Measurements from ENCODE around the gene MLF2.
"Not testable (repeated sequence)": the region's sequence is repeated elsewhere in the genome, so short reads cannot be mapped to it uniquely, and the experiment has no call there.

Gene MLF2

DNA sequence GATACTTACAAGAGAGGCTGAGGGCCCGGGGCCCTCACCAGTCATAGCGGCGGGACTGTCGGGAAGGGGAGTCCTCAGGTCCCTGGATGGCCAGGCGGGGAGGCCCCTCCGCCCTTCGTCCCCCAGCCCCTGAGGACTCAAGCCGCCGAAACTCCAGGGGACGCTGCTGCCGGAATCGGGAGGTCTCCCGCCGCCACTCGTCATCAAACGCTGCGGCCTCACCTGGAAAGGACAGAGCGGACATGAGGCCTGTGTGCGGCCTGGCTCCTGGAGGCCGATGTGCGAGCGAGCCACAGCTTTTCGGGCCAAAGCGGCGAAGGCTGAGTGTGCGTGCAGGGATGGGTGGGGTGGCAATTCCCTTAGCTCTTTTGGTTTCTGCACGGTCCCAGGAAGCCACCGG lies 4.2 kb downstream of the MLF2 start:
- ChIA-PET CTCF (interaction anchor here (10.1 kb wide), 1 partner anchor 20 kb away, joined by 222 read pairs; the partner anchor contains the start of genes LAG3 and PTMS), POLR2A (no interaction called here)
- TF ChIP-seq, protein P1, sequence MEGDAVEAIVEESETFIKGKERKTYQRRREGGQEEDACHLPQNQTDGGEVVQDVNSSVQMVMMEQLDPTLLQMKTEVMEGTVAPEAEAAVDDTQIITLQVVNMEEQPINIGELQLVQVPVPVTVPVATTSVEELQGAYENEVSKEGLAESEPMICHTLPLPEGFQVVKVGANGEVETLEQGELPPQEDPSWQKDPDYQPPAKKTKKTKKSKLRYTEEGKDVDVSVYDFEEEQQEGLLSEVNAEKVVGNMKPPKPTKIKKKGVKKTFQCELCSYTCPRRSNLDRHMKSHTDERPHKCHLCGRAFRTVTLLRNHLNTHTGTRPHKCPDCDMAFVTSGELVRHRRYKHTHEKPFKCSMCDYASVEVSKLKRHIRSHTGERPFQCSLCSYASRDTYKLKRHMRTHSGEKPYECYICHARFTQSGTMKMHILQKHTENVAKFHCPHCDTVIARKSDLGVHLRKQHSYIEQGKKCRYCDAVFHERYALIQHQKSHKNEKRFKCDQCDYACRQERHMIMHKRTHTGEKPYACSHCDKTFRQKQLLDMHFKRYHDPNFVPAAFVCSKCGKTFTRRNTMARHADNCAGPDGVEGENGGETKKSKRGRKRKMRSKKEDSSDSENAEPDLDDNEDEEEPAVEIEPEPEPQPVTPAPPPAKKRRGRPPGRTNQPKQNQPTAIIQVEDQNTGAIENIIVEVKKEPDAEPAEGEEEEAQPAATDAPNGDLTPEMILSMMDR (IDR thresholded peaks at IDR 0.05; ENCODE audit: insufficient read depth, low read length, missing control alignments), result no peak

DNA sequence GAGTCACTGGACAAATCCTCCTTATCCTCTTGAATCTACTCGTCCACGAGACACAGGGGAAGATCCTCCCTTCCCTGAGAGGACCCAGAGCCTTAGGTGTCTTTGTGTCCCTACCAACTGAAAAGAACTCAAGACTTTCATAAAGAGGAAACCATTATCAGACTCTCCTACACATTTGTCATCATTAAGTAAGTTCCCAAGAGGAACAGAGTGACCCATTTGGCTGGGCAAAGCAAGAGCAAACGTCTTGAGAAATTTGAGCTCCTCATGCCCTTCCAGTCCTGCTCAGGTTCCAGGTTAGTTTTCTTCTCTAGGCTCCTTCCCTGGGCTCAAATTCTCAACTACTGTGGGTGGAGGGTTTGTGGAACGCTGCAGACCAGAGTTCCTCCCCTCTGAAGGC lies 5.7 kb downstream of the MLF2 start:
- TF ChIP-seq, protein P1 (IDR thresholded peaks at IDR 0.05; ENCODE audit: insufficient read depth, low read length, missing control alignments), result no peak
- no peak overlapping the region for H3K4me3 ChIP-seq (ENCODE audit: low read depth, low read length)
- DNase-seq (ENCODE audit: low read depth, low spot score), result no peak
- CTCF ChIA-PET, result interaction anchor here (0.8 to 10.1 kb wide), 3 partner anchors 22 to 31 kb away, joined by 3 to 222 read pairs (median 4); partner anchors contain the start of genes LAG3 and PTMS
- POLR2A ChIA-PET, result no interaction called here

More for the DNA sequence above, 4.2 kb downstream of the MLF2 start:
- H3K4me3 ChIP-seq (ENCODE audit: low read depth, low read length), result no peak overlapping the region
- DNase-seq (ENCODE audit: low read depth, low spot score), result no peak

DNA sequence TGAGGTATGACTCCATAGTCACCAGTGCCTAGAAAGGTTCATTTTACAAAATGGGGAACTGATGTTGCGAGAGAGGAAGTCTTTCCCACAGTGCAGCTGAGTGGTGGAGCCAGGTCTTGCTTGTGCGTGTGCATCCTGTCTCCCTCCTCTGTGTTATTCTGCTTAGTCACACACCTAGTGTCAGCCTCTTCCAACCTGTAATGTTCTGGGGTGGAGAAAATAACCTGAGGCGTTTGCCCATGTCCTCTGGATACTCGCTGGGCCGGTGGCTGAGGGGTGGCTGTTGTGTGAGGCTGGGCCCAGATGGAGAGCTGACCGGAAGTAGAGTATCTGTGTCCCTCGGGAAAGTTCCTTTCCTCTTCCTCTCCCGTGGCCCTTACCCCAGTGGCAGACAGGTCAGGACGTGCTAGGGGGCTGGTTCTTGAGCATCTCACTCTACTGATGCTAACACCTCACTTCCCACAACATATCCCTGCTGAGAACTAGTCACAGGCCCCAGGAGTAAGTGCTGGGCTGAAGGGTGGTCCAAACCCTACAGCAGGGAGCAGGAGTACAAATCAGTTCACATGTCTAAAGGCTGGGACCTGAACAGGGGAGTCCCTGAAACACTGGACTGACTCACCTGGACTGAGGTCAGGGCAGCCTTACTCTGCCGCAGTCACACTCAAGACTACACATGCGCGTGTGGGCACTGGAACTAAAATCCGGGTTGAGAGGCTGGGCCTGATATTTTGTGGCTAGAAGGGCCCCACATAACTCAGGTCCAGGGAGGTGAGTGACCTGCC lies 7.0 kb downstream of the MLF2 start:
- POLR2A ChIA-PET, result interaction anchor here (1.0 kb wide), 1 partner anchor 20 kb away, joined by 5 read pairs; the partner anchor contains the start of gene PTMS
- H3K4me3 ChIP-seq (ENCODE audit: low read depth, low read length), result no peak overlapping the region
- CTCF ChIA-PET, result interaction anchor here (10.1 kb wide), 1 partner anchor 23 kb away, joined by 222 read pairs; the partner anchor contains the start of genes LAG3 and PTMS
- TF ChIP-seq, protein P1 (IDR thresholded peaks at IDR 0.05; ENCODE audit: insufficient read depth, low read length, missing control alignments), result no peak
- DNase-seq (ENCODE audit: low read depth, low spot score), result no peak

DNA sequence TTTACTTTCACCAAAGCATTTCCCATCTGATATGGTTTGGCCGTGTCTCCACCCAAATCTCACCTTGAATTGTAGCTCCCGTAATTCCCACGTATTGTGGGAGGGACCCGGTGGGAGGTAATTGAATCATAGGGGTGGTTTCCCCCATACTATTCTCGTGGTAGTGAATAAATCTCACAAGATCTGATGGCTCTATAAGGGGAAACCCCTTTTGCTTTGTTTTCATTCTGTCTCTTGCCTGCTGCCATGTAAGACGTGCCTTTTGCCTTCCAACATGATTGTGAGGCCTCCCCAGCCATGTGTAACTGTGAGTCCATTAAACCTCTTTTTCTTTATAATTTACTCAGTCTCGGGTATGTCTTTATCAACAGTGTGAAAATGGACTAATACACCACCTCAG lies 9.6 kb downstream of the MLF2 start:
- DNase-seq (ENCODE audit: low read depth, low spot score); H3K4me3 ChIP-seq (ENCODE audit: low read depth, low read length): not testable (repeated sequence)
- CTCF ChIA-PET, result interaction anchor here (1.1 to 3.4 kb wide), 5 partner anchors 9 to 82 kb away, joined by 3 to 35 read pairs (median 4); partner anchors contain the start of gene MLF2
- POLR2A ChIA-PET, result interaction anchor here (0.9 kb wide), 1 partner anchor 9 kb away, joined by 3 read pairs; no protein-coding TSS in a partner anchor

DNA sequence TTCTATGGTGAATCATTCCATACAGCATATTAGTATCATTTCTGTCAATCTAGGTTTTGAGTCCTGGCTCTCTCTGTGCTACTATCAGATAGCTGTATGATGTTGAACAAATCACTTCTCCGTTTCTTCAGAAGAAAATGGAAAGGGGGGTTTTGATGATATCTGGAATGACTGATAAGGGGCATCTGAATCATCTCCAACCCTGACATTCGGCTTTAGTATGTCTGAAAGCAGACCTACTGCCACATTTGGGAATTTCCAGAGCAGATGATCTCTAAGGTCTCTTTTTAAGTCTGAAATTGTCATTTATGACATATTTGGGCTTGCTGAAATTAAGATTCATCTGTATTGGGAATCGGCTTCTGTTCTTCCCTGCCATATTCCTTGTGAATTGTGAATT lies 10.1 kb downstream of the MLF2 start:
- no peak for DNase-seq (ENCODE audit: low read depth, low spot score)
- CTCF ChIA-PET, result interaction anchor here (0.7 to 3.4 kb wide), 4 partner anchors 11 to 24 kb away, joined by 3 to 35 read pairs (median 4); partner anchors contain the start of genes COPS7A and MLF2
- no peak overlapping the region for H3K4me3 ChIP-seq (ENCODE audit: low read depth, low read length)
- POLR2A ChIA-PET, result interaction anchor here (0.9 kb wide), 1 partner anchor 9 kb away, joined by 3 read pairs; no protein-coding TSS in a partner anchor
- TF ChIP-seq, protein P1 (IDR thresholded peaks at IDR 0.05; ENCODE audit: insufficient read depth, low read length, missing control alignments), result no peak

DNA sequence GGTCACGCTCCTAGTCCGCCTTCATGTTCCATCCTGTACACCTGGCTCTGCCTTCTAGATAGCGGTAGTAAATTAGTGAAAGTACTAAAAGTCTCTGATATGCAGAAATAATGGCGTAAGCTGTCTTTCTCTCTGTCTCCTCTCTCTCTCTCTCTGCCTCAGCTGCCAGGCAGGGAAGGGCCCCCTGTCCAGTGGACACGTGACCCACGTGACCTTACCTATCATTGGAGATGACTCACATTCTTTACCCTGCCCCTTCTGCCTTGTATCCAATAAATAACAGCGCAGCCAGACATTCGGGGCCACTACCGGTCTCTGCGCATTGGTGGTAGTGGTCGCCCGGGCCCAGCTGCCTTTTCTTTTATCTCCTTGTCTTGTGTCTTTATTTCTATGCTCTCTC lies 10.9 kb downstream of the MLF2 start:
- DNase-seq (ENCODE audit: low read depth, low spot score); H3K4me3 ChIP-seq (ENCODE audit: low read depth, low read length); POLR2A ChIA-PET: not testable (repeated sequence)
- CTCF ChIA-PET, result interaction anchor here (0.7 to 3.4 kb wide), 3 partner anchors 11 to 25 kb away, joined by 3 to 35 read pairs (median 4); partner anchors contain the start of genes COPS7A and MLF2

DNA sequence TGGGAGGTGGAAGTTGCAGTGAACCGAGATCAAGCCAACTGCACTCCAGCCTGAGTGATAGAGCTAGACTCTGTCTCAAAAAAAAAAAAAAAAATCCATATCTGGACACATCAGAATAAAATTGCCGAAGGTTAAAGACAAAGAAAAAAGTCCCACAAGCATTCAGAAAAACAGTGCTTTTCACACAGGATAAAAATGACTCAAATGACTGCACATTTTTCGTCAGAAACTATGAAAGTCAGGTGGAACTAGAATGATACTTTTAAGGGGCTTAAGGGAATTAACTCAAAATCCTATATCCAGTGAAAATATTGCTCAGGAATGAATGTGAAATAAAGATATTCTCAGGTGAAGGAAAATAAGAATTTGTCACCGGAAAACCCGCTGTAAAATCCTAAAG lies 16.2 kb downstream of the MLF2 start:
- DNase-seq (ENCODE audit: low read depth, low spot score), result no peak
- no peak overlapping the region for H3K4me3 ChIP-seq (ENCODE audit: low read depth, low read length)
- TF ChIP-seq, protein P1 (IDR thresholded peaks at IDR 0.05; ENCODE audit: insufficient read depth, low read length, missing control alignments), result no peak
- ChIA-PET POLR2A (no interaction called here), CTCF (interaction anchor here (0.7 to 11.9 kb wide), 7 partner anchors 12 to 135 kb away, joined by 3 to 113 read pairs (median 5); partner anchors contain the start of genes COPS7A, MLF2, P3H3 and SPSB2)
